Measurements from ENCODE around the gene AFG1L.
"Not testable (repeated sequence)": the region's sequence is repeated elsewhere in the genome, so short reads cannot be mapped to it uniquely, and the experiment has no call there.

Gene AFG1L

GRCh38 chr6:108442770-108443520, 148.1 kb downstream of the AFG1L start:
- Histone ChIP-seq H3K4me1 (ENCODE audit: insufficient read depth, insufficient read length) (no peaks in the 10 kb centered on the region), H3K9ac (ENCODE audit: insufficient read length, low read depth) (no peak overlapping the region), H3K36me3 (ENCODE audit: insufficient read depth, insufficient read length, low read length) (no peaks in the 10 kb centered on the region), H3K9me3 (ENCODE audit: insufficient read depth, low read length) (no peaks in the 10 kb centered on the region), H3K27me3 (ENCODE audit: insufficient read depth, insufficient read length) (no peaks in the 10 kb centered on the region), H3K4me3 (ENCODE audit: insufficient read length, low read depth) (no peak overlapping the region)
- no peak for DNase-seq (ENCODE audit: low read depth, low spot score)
- TF ChIP-seq YY1 (IDR thresholded peaks at IDR 0.05; ENCODE audit: insufficient read depth, insufficient read length): no peak
- TF ChIP-seq SUZ12 (IDR thresholded peaks at IDR 0.05; ENCODE audit: extremely low read depth, insufficient read depth, insufficient read length): no peak
- no peak for TF ChIP-seq ZNF274 (IDR thresholded peaks at IDR 0.05; ENCODE audit: low read depth, low read length)

- no peaks in the 10 kb centered on the region for H3K27me3 ChIP-seq (ENCODE audit: insufficient read depth, insufficient read length)
Observed at GRCh38 chr6:108446629-108447150, 151.8 kb downstream of the AFG1L start.

GRCh38 chr6:108448481-108448880, 153.6 kb downstream of the AFG1L start:
- H3K4me1 ChIP-seq (ENCODE audit: insufficient read depth, insufficient read length): no peaks in the 10 kb centered on the region
- TF ChIP-seq YY1 (IDR thresholded peaks at IDR 0.05; ENCODE audit: insufficient read depth, insufficient read length): no peak
- TF ChIP-seq ZNF274 (IDR thresholded peaks at IDR 0.05; ENCODE audit: low read depth, low read length): no peak
- TF ChIP-seq SUZ12 (IDR thresholded peaks at IDR 0.05; ENCODE audit: extremely low read depth, insufficient read depth, insufficient read length): no peak
- H3K27me3 ChIP-seq (ENCODE audit: insufficient read depth, insufficient read length): no peaks in the 10 kb centered on the region
- no peaks in the 10 kb centered on the region for H3K36me3 ChIP-seq (ENCODE audit: insufficient read depth, insufficient read length, low read length)
- no peaks in the 10 kb centered on the region for H3K9me3 ChIP-seq (ENCODE audit: insufficient read depth, low read length)
- no peak overlapping the region for H3K9ac ChIP-seq (ENCODE audit: insufficient read length, low read depth)
- no peak overlapping the region for H3K4me3 ChIP-seq (ENCODE audit: insufficient read length, low read depth)
- DNase-seq (ENCODE audit: low read depth, low spot score): no peak

More at GRCh38 chr6:108446629-108447150, 151.8 kb downstream of the AFG1L start:
- TF ChIP-seq YY1 (IDR thresholded peaks at IDR 0.05; ENCODE audit: insufficient read depth, insufficient read length): no peak
- TF ChIP-seq SUZ12 (IDR thresholded peaks at IDR 0.05; ENCODE audit: extremely low read depth, insufficient read depth, insufficient read length): no peak
- no peak for TF ChIP-seq ZNF274 (IDR thresholded peaks at IDR 0.05; ENCODE audit: low read depth, low read length)
- DNase-seq (ENCODE audit: low read depth, low spot score): no peak
- no peak overlapping the region for H3K9ac ChIP-seq (ENCODE audit: insufficient read length, low read depth)
- H3K9me3 ChIP-seq (ENCODE audit: insufficient read depth, low read length): no peaks in the 10 kb centered on the region
- no peaks in the 10 kb centered on the region for H3K36me3 ChIP-seq (ENCODE audit: insufficient read depth, insufficient read length, low read length)
- H3K4me1 ChIP-seq (ENCODE audit: insufficient read depth, insufficient read length): no peaks in the 10 kb centered on the region
- H3K4me3 ChIP-seq (ENCODE audit: insufficient read length, low read depth): no peak overlapping the region

- H3K36me3 ChIP-seq (ENCODE audit: insufficient read depth, insufficient read length, low read length); H3K9ac ChIP-seq (ENCODE audit: insufficient read length, low read depth); H3K4me1 ChIP-seq (ENCODE audit: insufficient read depth, insufficient read length); DNase-seq (ENCODE audit: low read depth, low spot score); H3K27me3 ChIP-seq (ENCODE audit: insufficient read depth, insufficient read length); H3K4me3 ChIP-seq (ENCODE audit: insufficient read length, low read depth); H3K9me3 ChIP-seq (ENCODE audit: insufficient read depth, low read length): not testable (repeated sequence)
Observed at GRCh38 chr6:108449717-108450116, 154.9 kb downstream of the AFG1L start.

GRCh38 chr6:108451816-108452215, 157.0 kb downstream of the AFG1L start:
- Histone ChIP-seq H3K9me3 (ENCODE audit: insufficient read depth, low read length) (no peaks in the 10 kb centered on the region), H3K9ac (ENCODE audit: insufficient read length, low read depth) (no peak overlapping the region), H3K36me3 (ENCODE audit: insufficient read depth, insufficient read length, low read length) (no peaks in the 10 kb centered on the region), H3K4me1 (ENCODE audit: insufficient read depth, insufficient read length) (no peaks in the 10 kb centered on the region), H3K4me3 (ENCODE audit: insufficient read length, low read depth) (no peak overlapping the region), H3K27me3 (ENCODE audit: insufficient read depth, insufficient read length) (no peaks in the 10 kb centered on the region)
- no peak for TF ChIP-seq ZNF274 (IDR thresholded peaks at IDR 0.05; ENCODE audit: low read depth, low read length)
- no peak for DNase-seq (ENCODE audit: low read depth, low spot score)

GRCh38 chr6:108452711-108453195, 157.9 kb downstream of the AFG1L start:
- peak; percentile 16 for DNase-seq (ENCODE audit: low read depth, low spot score)
- no peak overlapping the region for H3K4me3 ChIP-seq (ENCODE audit: insufficient read length, low read depth)

GRCh38 chr6:108453601-108454185, 158.8 kb downstream of the AFG1L start:
- no peak overlapping the region for H3K4me3 ChIP-seq (ENCODE audit: insufficient read length, low read depth)

More at GRCh38 chr6:108452711-108453195, 157.9 kb downstream of the AFG1L start:
- no peaks in the 10 kb centered on the region for H3K36me3 ChIP-seq (ENCODE audit: insufficient read depth, insufficient read length, low read length)
- H3K9me3 ChIP-seq (ENCODE audit: insufficient read depth, low read length): no peaks in the 10 kb centered on the region
- no peaks in the 10 kb centered on the region for H3K4me1 ChIP-seq (ENCODE audit: insufficient read depth, insufficient read length)
- no peaks in the 10 kb centered on the region for H3K27me3 ChIP-seq (ENCODE audit: insufficient read depth, insufficient read length)
- no peak for TF ChIP-seq YY1 (IDR thresholded peaks at IDR 0.05; ENCODE audit: insufficient read depth, insufficient read length)
- no peak for TF ChIP-seq ZNF274 (IDR thresholded peaks at IDR 0.05; ENCODE audit: low read depth, low read length)
- no peak for TF ChIP-seq SUZ12 (IDR thresholded peaks at IDR 0.05; ENCODE audit: extremely low read depth, insufficient read depth, insufficient read length)
- no peak overlapping the region for H3K9ac ChIP-seq (ENCODE audit: insufficient read length, low read depth)

More at GRCh38 chr6:108453601-108454185, 158.8 kb downstream of the AFG1L start:
- no peaks in the 10 kb centered on the region for H3K36me3 ChIP-seq (ENCODE audit: insufficient read depth, insufficient read length, low read length)
- no peaks in the 10 kb centered on the region for H3K27me3 ChIP-seq (ENCODE audit: insufficient read depth, insufficient read length)
- TF ChIP-seq YY1 (IDR thresholded peaks at IDR 0.05; ENCODE audit: insufficient read depth, insufficient read length) (no peak), SUZ12 (IDR thresholded peaks at IDR 0.05; ENCODE audit: extremely low read depth, insufficient read depth, insufficient read length) (no peak), ZNF274 (IDR thresholded peaks at IDR 0.05; ENCODE audit: low read depth, low read length) (no peak)
- no peaks in the 10 kb centered on the region for H3K4me1 ChIP-seq (ENCODE audit: insufficient read depth, insufficient read length)
- no peak overlapping the region for H3K9ac ChIP-seq (ENCODE audit: insufficient read length, low read depth)
- H3K9me3 ChIP-seq (ENCODE audit: insufficient read depth, low read length): no peaks in the 10 kb centered on the region
- no peak for DNase-seq (ENCODE audit: low read depth, low spot score)
